ENCODE results near the gene KRT7.

- TF ChIP-seq CTCF (IDR thresholded peaks at IDR 0.05) (no peak), POLR2A (IDR thresholded peaks at IDR 0.05) (no peak), POLR2AphosphoS5 (IDR thresholded peaks at IDR 0.05) (no peak)
Measured at GRCh38 chr12:52186118-52186840, 46.8 kb upstream of the KRT7 start.

Measured in suprapubic skin (tissue), 4 donors.